ENCODE measurements around the gene TOX4. TPM values are rescaled to one million over a fixed set of nuclear protein-coding genes. Genes with fewer than 3 reads are reported as not detected.
"Not testable (repeated sequence)": the region's sequence is repeated elsewhere in the genome, so short reads cannot be mapped to it uniquely, and the experiment has no call there.

TOX4 gene
- total RNA-seq, 1 donor from 2014 or later: 93.4 TPM

- ATAC-seq (no peak), DNase-seq (no peak)
- intact Hi-C loops (cut with micrococcal nuclease): no loop called here
Observed at GRCh38 chr14:21528381-21529348, 51.7 kb downstream of the TOX4 start.

GRCh38 chr14:21529515-21529914, 52.5 kb downstream of the TOX4 start:
- intact Hi-C loops (cut with micrococcal nuclease): no loop called here
- DNase-seq: no peak
- no peak for ATAC-seq

- ATAC-seq: no peak
- DNase-seq: no peak
- intact Hi-C loops (cut with micrococcal nuclease): no loop called here
Observed at GRCh38 chr14:21533294-21533693, 56.3 kb downstream of the TOX4 start.

GRCh38 chr14:21534576-21534975, 57.6 kb downstream of the TOX4 start:
- ATAC-seq (no peak), DNase-seq (no peak)
- intact Hi-C loops (cut with micrococcal nuclease): no loop called here

GRCh38 chr14:21535545-21536417, 58.8 kb downstream of the TOX4 start:
- DNase-seq: no peak
- intact Hi-C loops (cut with micrococcal nuclease): no loop called here
- ATAC-seq: no peak

- no peak for ATAC-seq
- intact Hi-C loops (cut with micrococcal nuclease): no loop called here
- DNase-seq: no peak
Observed at GRCh38 chr14:21536418-21537089, 59.6 kb downstream of the TOX4 start.

GRCh38 chr14:21537090-21537424, 60.1 kb downstream of the TOX4 start:
- intact Hi-C loops (cut with micrococcal nuclease): no loop called here
- DNase-seq: no peak
- no peak for ATAC-seq

GRCh38 chr14:21539189-21539940, 62.4 kb downstream of the TOX4 start:
- intact Hi-C loops (cut with micrococcal nuclease): no loop called here
- ATAC-seq (no peak), DNase-seq (no peak)

- DNase-seq: no peak
- intact Hi-C loops (cut with micrococcal nuclease): no loop called here
- no peak for ATAC-seq
Observed at GRCh38 chr14:21541413-21542074, 64.5 kb downstream of the TOX4 start.

GRCh38 chr14:21543521-21543960, 66.5 kb downstream of the TOX4 start:
- intact Hi-C loops (cut with micrococcal nuclease): no loop called here
- DNase-seq (no peak), ATAC-seq (no peak)

- ATAC-seq (no peak), DNase-seq (no peak)
- intact Hi-C loops (cut with micrococcal nuclease): no loop called here
Observed at GRCh38 chr14:21543963-21544362, 67.0 kb downstream of the TOX4 start.

- intact Hi-C loops (cut with micrococcal nuclease); ATAC-seq; DNase-seq: not testable (repeated sequence)
Observed at GRCh38 chr14:21544588-21544987, 67.6 kb downstream of the TOX4 start.

Other genes starting within 250 kb of the TOX4 start
- 267 TPM for gene HNRNPC, start 207.8 kb upstream of the TOX4 start, total RNA-seq
- 0.52 TPM for gene RPGRIP1, start 197.1 kb upstream of the TOX4 start, total RNA-seq
- gene SUPT16H, start 93.2 kb upstream of the TOX4 start, total RNA-seq: 28.5 TPM
- gene CHD8, start 21.1 kb upstream of the TOX4 start, total RNA-seq: 28.8 TPM
- 17.0 TPM for gene RAB2B, start 236 bp upstream of the TOX4 start, total RNA-seq
- gene METTL3, start 34.1 kb downstream of the TOX4 start, total RNA-seq: 27.3 TPM
- gene SALL2, start 49.2 kb downstream of the TOX4 start, total RNA-seq: 4.2 TPM
- not detected for gene OR10G3, start 102.9 kb downstream of the TOX4 start, total RNA-seq
- gene OR10G2, start 157.7 kb downstream of the TOX4 start, total RNA-seq: not detected
- gene OR4E2, start 176.6 kb downstream of the TOX4 start, total RNA-seq: not detected
- not detected for gene OR4E1, start 196.6 kb downstream of the TOX4 start, total RNA-seq

Data from left ventricle myocardium superior (tissue), 1 donor.